Ramos (cell line): ENCODE measurements around the gene NPVF.

Experiments used
- in situ Hi-C: fragments of 300-500 bp; cut with MboI; formaldehyde crosslinking; loops from one replicate; pipeline ENCODE4 v1.14.3; 2022; ENCODE audit warnings: low sequenced_read_pairs; ENCODE audit not compliant: unreplicated experiment

The NPVF gene, protein sequence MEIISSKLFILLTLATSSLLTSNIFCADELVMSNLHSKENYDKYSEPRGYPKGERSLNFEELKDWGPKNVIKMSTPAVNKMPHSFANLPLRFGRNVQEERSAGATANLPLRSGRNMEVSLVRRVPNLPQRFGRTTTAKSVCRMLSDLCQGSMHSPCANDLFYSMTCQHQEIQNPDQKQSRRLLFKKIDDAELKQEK

GRCh38 chr7:25228386-25228785, at the start of gene NPVF:
Gene NPVF, minus strand, starts transcription at chr7:25228486. Its CDS starts 47 bp downstream, at chr7:25228439.
- in situ Hi-C loops: no loop called here

- in situ Hi-C loops: no loop called here
Measured at GRCh38 chr7:25272265-25272664, 44.0 kb upstream of the NPVF start.

- in situ Hi-C loops: no loop called here
Measured at GRCh38 chr7:25263337-25263736, 35.1 kb upstream of the NPVF start.

DNA sequence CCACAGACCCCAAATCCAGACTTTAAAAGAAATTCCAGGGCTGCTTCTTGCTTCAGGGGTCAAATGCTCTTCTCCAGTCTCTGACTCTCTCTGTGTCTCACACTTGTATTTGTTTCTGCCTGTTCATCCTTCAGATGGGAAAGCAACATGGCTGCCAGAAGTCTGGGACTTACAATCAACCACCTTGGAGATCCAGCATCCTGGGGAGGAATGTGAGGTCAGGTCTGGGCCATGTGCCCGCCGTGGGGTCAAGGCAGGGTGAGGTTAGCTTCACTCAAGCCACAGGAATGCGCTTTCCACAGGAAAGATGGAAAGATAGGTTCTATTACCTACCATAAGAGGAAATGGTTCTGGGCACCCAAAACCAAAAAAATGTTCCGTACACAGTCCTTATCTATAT, 34.3 kb upstream of the NPVF start:
- in situ Hi-C loops: no loop called here

- in situ Hi-C loops: no loop called here
Measured at GRCh38 chr7:25261545-25262140, 33.4 kb upstream of the NPVF start.

DNA sequence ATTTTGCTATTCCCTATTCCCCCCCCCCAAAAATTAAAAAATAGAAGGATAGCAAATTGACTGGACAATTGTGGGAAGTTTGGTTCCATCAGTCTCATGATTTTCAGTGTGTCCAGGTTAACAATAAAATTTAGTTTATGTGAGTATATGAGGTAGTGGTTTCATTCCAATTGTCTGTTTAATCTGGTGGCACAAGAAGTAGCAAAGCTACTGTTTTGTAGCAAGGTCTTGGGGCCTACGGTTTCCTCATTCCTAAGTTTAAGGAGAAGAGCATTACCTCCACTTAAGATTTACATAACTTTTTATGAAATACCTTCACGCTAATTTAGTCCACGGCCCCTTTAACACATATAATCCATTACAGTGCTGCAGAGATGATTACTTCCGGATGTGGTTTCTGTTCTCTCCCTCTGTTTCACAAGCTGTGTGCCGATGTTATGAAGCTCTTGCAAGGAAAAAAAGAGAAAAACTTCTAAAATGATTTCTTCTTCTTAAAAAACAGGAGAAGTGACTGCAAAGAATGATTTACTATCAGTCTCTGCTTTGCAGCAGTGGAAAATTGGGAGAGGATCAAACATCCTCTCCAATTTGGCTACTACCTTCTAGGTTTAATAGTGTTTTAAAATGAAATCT, 32.7 kb upstream of the NPVF start:
- in situ Hi-C loops: no loop called here

DNA sequence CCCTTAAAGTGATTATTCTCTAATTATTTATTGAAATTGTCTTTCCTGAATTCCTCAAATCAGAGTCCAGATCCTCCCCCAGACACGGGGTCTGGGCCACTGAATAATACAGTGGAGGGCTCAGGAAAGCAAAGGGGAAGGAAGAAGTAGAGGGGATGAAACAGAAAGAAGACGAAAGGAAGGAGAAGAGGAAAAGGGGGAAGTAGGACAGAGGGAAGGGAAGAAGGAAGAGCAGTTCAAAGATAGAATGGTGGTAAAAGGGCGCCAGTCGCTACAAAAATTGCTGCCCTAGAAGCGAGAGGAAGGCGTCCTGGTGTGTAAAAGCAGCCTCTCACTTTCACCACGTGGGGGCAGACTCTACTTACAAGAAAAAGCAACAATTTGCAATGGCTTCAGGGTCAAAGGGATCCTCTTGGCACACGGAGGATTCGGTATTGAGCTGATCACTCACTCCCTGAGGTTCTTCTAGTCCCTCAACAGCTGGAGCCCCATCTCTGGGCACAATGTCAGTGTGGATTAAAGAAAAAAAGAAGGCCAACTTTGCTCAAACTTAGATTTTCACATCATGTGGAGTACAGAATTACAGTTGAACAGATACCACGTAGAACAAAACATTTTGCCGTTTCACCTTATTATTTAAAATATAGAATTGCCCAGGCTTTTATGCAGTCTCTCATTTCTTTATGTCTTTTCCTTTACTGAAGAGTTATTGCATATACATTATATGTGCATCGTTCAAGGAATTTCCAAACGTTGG, 31.4 kb upstream of the NPVF start:
- in situ Hi-C loops: loop anchor here (10.0 kb wide), 1 partner anchor 315 kb away; no protein-coding TSS in a partner anchor

GRCh38 chr7:25256333-25256819, 28.1 kb upstream of the NPVF start:
- in situ Hi-C loops: loop anchor here (10.0 kb wide), 1 partner anchor 318 kb away; no protein-coding TSS in a partner anchor

DNA sequence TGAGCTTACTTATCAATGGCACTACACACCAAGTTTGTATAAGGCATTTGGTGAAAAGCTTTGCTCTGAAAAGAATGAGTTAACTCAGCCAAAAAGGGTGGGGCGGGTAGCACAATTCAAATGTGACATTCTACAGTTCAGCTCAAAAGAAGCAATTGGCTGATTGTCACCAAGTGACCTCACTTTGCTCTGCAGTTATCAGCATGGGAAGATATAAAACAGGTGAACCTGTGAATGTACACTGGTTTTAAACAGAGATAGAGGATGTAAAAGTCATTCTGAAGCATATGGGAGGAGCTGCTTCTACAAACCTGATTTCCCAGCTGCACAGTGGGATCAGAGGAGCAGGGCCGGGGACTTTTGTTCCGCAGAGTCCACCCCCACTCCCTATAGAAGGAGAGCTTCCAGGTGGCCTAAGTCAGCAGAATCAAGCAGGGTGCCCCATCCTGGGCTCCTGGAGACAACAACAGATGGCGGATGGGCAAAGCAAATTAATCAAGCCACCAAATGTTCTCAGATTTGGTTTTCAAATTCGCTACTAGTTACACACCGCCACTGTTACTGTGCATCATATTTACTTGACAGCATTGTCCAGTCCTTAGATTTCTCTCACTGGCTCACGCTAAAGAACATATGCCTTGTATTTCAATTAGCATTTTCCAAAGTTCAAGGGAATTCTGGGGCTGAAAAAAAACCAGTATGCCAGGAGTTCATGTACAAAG, 27.5 kb upstream of the NPVF start:
- in situ Hi-C loops: loop anchor here (10.0 kb wide), 1 partner anchor 319 kb away; no protein-coding TSS in a partner anchor

DNA sequence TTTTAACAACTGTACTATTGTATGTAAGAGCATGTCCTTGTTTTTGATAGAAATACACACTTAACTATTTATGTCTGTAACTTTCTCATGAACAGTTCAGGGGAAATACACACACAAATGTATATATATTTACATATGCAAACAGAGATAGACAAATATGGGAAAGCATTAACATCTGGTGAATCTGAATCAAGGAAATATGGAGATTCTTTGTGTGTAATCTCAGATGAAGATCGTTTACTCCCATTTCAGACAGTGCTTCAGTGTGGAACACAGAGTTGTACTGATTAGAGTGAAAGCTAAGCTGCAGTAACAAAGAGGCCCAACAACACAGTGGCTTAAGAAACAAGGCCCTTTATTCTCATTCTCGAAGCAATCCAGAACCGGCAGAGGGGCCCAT, 26.3 kb upstream of the NPVF start:
- in situ Hi-C loops: loop anchor here (10.0 kb wide), 1 partner anchor 320 kb away; no protein-coding TSS in a partner anchor

DNA sequence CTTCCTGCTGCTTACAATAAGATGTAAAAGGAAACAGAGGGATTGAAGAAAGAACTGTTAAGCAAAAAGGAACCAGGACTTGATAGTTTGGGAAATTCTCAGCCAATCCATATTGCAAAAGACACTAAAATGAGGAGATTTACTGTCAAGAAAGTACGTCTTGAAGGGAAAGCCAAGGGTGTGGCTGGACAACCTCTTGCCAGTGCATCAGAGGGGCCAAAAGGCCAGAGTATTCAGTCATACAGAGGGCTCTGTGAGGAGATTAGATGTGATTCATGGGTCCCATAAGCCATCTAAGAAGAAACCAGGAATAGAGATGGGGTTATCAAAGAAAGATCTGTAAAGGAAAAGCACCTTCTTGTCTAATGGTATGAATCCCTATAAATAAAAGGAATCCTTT, 25.4 kb upstream of the NPVF start:
- in situ Hi-C loops: loop anchor here (10.0 kb wide), 1 partner anchor 321 kb away; no protein-coding TSS in a partner anchor

GRCh38 chr7:25250386-25250785, 22.1 kb upstream of the NPVF start:
- in situ Hi-C loops: loop anchor here (10.0 kb wide), 1 partner anchor 324 kb away; no protein-coding TSS in a partner anchor

DNA sequence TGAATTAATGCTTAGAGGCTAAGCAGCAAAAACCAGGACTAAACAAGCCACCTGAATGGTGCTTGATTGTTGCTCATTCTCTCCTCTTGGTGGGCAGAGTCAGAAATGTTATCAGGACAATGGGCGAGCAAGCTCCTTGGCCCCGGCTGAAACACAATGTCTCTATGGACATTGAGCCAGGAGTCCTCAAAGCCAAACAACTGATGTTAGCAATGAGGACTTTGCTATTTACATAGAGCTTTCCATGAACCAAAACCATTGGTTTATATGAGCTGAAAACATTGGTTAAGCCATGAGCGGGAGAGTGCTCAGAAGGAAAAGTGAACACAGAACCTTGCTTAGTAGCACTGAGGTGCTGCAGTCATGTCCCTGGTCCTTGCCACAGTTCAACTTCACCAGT, 21.5 kb upstream of the NPVF start:
- in situ Hi-C loops: loop anchor here (10.0 kb wide), 1 partner anchor 325 kb away; no protein-coding TSS in a partner anchor

- in situ Hi-C loops: no loop called here
Measured at GRCh38 chr7:25246306-25246705, 18.0 kb upstream of the NPVF start.

GRCh38 chr7:25244254-25245033, 16.2 kb upstream of the NPVF start:
- in situ Hi-C loops: no loop called here

DNA sequence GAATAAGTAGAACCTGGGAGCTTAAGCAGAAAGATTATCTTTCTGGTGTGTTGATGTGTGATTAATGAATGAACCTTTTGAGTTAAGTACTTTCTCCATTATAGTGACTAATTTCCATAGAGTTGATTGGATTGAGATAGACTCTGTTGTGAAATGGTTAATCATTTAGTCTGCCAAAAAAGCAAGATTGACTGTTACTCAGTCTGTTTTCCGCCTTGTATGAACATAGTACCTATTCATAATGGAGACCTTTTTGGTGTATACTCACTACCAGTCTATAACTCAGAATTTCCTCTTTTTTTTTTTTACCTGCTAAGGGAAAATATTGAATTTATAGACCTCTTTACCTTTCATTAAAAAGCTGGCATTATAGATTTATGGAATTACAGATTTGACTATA, 14.4 kb upstream of the NPVF start:
- in situ Hi-C loops: no loop called here

DNA sequence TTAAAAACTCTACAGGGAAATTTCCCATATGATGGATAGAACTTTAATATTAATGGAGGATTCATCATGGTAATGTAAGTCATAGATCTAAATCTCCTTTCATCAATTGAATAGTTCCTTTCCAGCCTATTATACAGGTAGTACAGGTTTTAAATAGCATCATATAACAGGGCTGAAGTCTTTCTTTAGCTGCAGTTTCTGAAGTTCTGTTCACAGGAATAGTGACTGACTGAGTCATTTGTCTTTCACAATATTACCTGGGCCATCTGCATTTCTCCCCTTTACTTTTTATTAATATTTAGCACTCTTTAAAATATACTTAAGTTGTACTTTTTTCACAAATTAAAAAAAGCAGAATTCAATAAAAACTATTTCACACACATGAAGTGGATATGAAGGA, 12.6 kb upstream of the NPVF start:
- in situ Hi-C loops: no loop called here

GRCh38 chr7:25240340-25240739, 12.1 kb upstream of the NPVF start:
- in situ Hi-C loops: no loop called here

DNA sequence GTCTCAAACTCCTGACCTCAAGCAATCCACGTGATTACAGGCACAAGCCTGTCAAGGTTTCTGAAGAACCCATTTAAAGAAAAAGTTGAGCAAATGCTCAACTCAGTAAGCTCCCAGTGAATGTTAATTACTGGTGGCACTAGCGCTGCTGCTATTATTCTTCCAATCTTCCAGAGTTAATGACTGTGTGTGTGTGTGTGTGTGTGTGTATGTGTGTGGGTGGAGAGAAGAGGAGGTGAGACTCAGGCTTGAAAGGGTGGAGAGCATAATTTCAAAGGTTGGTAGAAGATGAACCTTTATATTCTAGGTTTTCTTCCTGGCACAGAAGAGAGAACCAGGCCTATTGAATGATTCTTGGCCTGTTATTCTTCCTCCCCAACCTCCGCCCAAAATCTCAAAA, 11.6 kb upstream of the NPVF start:
- in situ Hi-C loops: no loop called here
